Endodermal cell (in vitro differentiated cells): ENCODE measurements around the gene RTF1. TPM values are rescaled to one million over a fixed set of nuclear protein-coding genes. Genes with fewer than 3 reads are reported as not detected.

Experiments
- DNase-seq: peaks from one replicate; pipeline ENCODE4 v3.0.0-alpha.2; 2017
- H3K27ac ChIP-seq: 2 replicates; pipeline ENCODE4 v1.5.1; 2013; ENCODE audit warnings: mild to moderate bottlenecking, low read depth, low read length, moderate library complexity
- H3K27me3 ChIP-seq: 2 replicates; pipeline ENCODE4 v1.6.1; 2013; ENCODE audit warnings: mild to moderate bottlenecking, low read length, moderate library complexity; ENCODE audit not compliant: insufficient read depth, control insufficient read depth, poor library complexity, severe bottlenecking
- H3K36me3 ChIP-seq: 2 replicates; pipeline ENCODE4 v1.7.0; 2013; ENCODE audit warnings: mild to moderate bottlenecking, low read length, moderate library complexity; ENCODE audit not compliant: control insufficient read depth, insufficient read depth
- H3K4me1 ChIP-seq: one replicate; pipeline ENCODE4 v1.7.0; 2013; ENCODE audit warnings: low read length; ENCODE audit not compliant: control insufficient read depth, insufficient read depth
- H3K4me3 ChIP-seq: 2 replicates; pipeline ENCODE4 v1.5.1; 2013; ENCODE audit warnings: mild to moderate bottlenecking, low read length, moderate library complexity
- H3K9ac ChIP-seq: 2 replicates; pipeline ENCODE4 v1.6.1; 2013; ENCODE audit warnings: mild to moderate bottlenecking, low read length, moderate library complexity; ENCODE audit not compliant: poor library complexity, severe bottlenecking; ENCODE audit errors: extremely low read depth
- H3K9me3 ChIP-seq: 2 replicates; pipeline ENCODE4 v1.6.1; 2013; ENCODE audit warnings: mild to moderate bottlenecking, low read length, moderate library complexity; ENCODE audit not compliant: control insufficient read depth
- H3K27ac Mint-ChIP-seq: 2 replicates; pipeline ENCODE4 v1.8.0; 2020; ENCODE audit warnings: mixed read lengths
- H3K27me3 Mint-ChIP-seq: 2 replicates; pipeline ENCODE4 v1.8.0; 2021; ENCODE audit warnings: mild to moderate bottlenecking, mixed read lengths; ENCODE audit not compliant: insufficient read depth
- H3K36me3 Mint-ChIP-seq: 2 replicates; pipeline ENCODE4 v1.8.0; 2020; ENCODE audit warnings: low read depth, mixed read lengths
- H3K4me1 Mint-ChIP-seq: 2 replicates; pipeline ENCODE4 v1.8.0; 2020; ENCODE audit warnings: mixed read lengths
- H3K4me3 Mint-ChIP-seq: 2 replicates; pipeline ENCODE4 v1.8.0; 2020; ENCODE audit warnings: mild to moderate bottlenecking, moderate library complexity, mixed read lengths
- H3K9me3 Mint-ChIP-seq: 2 replicates; pipeline ENCODE4 v1.8.0; 2020; ENCODE audit warnings: mild to moderate bottlenecking, mixed read lengths
- whole genome bisulfite sequencing, 2 experiments: methylation state at CpG; one replicate each; pipeline versions ENCODE4 v1.1.5 to v1.1.7; 2013; ENCODE audit warnings: missing lambda C conversion rate in 2 of 2, mixed read lengths in 1 of 2; ENCODE audit not compliant: insufficient coverage in 1 of 2, insufficient read length in 1 of 2; 5-methylcytosine and 5-hydroxymethylcytosine counted together
- total RNA-seq, 2 donors: library from RNA; stranded (reverse); fragmentation: NEBNext Ultra II Directional in 1 of 2; extraction: Animal tissue kit (Norgen Biotek cat#: 25700) in 1 of 2; gene quantifications; 2 replicates in 1 of 2; 3 replicates in 1 of 2; pipeline ENCODE4 v1.2.1, GENCODE V29; 2021
- TF ChIP-seq, protein P1 (sequence below): fragments of 200-600 bp; sonication (generic); conservative IDR thresholded peaks from 2 replicates; pipeline ENCODE4 v1.5.0; 2021; ENCODE audit warnings: antibody characterized with exemption, mild to moderate bottlenecking

The RTF1 gene
- total RNA-seq, 2 donors from 2014 or later = 48.6 to 66.3 TPM

DNA sequence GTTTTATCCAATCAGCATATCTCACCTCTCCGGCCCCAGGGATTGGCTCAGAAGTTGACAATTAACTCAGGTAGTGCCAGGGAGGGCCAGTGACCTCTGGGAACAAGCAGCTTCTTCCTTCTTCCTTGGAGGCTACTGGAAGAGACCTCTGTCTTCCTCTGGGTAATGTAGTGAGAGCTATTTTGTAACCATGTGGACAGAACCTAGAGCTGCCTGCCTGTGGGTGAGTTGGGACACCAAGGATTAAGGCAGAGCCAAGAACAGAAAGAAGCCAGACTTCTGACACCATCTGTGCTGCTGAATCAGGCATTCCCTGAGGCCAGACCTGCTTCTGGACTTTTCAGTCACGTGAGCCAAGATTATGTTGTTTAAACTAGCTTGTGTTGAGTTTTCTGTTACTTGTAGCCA, 8.7 kb upstream of the RTF1 start:
- 90 to 93% methylated on average over 2 of the region's 2 CpGs for WGBS, 2 experiments
- Mint-ChIP-seq H3K4me1 (peaks cover 6% of the 10 kb centered on the region), H3K27me3 (no peaks in the 10 kb centered on the region), H3K9me3 (no peaks in the 10 kb centered on the region), H3K36me3 (no peaks in the 10 kb centered on the region), H3K27ac (no peak overlapping the region), H3K4me3 (no peak overlapping the region)
- Histone ChIP-seq H3K27me3 (no peaks in the 10 kb centered on the region), H3K9ac (no peak overlapping the region), H3K4me1 (no peaks in the 10 kb centered on the region), H3K36me3 (no peaks in the 10 kb centered on the region), H3K27ac (no peak overlapping the region), H3K4me3 (no peak overlapping the region), H3K9me3 (no peaks in the 10 kb centered on the region)
- peak; percentile 67 for DNase-seq
- TF ChIP-seq, protein P1, sequence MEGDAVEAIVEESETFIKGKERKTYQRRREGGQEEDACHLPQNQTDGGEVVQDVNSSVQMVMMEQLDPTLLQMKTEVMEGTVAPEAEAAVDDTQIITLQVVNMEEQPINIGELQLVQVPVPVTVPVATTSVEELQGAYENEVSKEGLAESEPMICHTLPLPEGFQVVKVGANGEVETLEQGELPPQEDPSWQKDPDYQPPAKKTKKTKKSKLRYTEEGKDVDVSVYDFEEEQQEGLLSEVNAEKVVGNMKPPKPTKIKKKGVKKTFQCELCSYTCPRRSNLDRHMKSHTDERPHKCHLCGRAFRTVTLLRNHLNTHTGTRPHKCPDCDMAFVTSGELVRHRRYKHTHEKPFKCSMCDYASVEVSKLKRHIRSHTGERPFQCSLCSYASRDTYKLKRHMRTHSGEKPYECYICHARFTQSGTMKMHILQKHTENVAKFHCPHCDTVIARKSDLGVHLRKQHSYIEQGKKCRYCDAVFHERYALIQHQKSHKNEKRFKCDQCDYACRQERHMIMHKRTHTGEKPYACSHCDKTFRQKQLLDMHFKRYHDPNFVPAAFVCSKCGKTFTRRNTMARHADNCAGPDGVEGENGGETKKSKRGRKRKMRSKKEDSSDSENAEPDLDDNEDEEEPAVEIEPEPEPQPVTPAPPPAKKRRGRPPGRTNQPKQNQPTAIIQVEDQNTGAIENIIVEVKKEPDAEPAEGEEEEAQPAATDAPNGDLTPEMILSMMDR = no peak

DNA sequence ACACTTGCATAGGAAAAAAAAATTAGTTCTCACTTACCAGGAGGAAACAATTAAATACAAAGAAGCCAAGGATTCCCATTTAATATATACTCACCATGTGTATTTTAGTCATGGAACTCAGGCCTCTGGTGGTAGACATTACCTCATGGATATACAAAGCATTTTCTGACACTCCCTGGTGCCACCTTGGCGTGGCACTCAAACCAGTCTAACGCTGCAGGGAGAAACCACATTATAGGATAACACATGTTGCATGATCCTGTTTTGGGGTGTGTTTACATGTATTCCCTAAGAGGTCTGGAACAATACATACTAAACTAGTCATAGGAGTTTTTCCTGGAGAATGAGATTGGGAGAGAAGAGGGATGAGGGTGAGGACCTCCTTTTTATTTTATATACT, 5.9 kb upstream of the RTF1 start:
- Histone ChIP-seq H3K9ac (no peak overlapping the region), H3K27me3 (no peaks in the 10 kb centered on the region), H3K4me3 (no peak overlapping the region), H3K36me3 (no peaks in the 10 kb centered on the region), H3K4me1 (no peaks in the 10 kb centered on the region), H3K9me3 (no peaks in the 10 kb centered on the region), H3K27ac (no peak overlapping the region)
- TF ChIP-seq, protein P1 = no peak
- H3K4me1 Mint-ChIP-seq = peaks cover 4% of the 10 kb centered on the region
- no peaks in the 10 kb centered on the region for H3K27me3 Mint-ChIP-seq
- no peak overlapping the region for H3K27ac Mint-ChIP-seq
- no peak overlapping the region for H3K4me3 Mint-ChIP-seq
- H3K9me3 Mint-ChIP-seq = no peaks in the 10 kb centered on the region
- H3K36me3 Mint-ChIP-seq = no peaks in the 10 kb centered on the region
- no peak for DNase-seq
- WGBS, 2 experiments = 93% methylated on average over 2 of the region's 2 CpGs; no CpG with 5 or more reads in 1 of the 2 experiments

DNA sequence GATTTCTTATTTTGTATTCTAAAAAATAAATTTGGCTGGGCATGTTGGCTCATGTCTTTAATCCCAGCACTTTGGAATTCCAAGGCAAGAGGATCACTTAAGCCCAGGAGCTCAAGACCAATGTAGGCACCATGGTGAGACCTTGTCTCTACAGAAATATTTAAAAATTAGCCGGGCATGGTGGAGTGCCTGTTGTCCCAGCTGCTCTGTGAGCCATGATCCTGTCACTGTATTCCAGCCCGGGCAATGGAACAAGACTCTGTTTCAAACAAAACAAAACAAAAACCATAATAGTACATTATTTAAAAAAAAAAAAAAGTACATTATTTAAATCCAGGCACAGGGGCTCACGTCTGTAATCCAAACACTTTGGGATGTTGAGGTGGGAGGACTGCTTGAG, 5.5 kb upstream of the RTF1 start:
- Mint-ChIP-seq H3K27me3 (no peaks in the 10 kb centered on the region), H3K4me3 (no peak overlapping the region), H3K27ac (no peak overlapping the region), H3K4me1 (peaks cover 8% of the 10 kb centered on the region), H3K36me3 (no peaks in the 10 kb centered on the region), H3K9me3 (no peaks in the 10 kb centered on the region)
- no peak for DNase-seq
- Histone ChIP-seq H3K4me3 (no peak overlapping the region), H3K4me1 (no peaks in the 10 kb centered on the region), H3K9ac (no peak overlapping the region), H3K9me3 (no peaks in the 10 kb centered on the region), H3K27me3 (no peaks in the 10 kb centered on the region), H3K27ac (no peak overlapping the region), H3K36me3 (no peaks in the 10 kb centered on the region)
- TF ChIP-seq, protein P1 = no peak
- 93 to 94% methylated on average over 2 to 3 of the region's 3 CpGs for WGBS, 2 experiments
